ENCODE results near the gene RNF217.

The RNF217 gene

GRCh38 chr6:124983383-124984083 is 21.3 kb downstream of the RNF217 start:
- TF ChIP-seq EZH2phosphoT487 (IDR thresholded peaks at IDR 0.05; ENCODE audit: borderline replicate concordance) = no peak
- no peak for TF ChIP-seq CTCF (conservative IDR thresholded peaks at IDR 0.05; ENCODE audit: low read length)
- no peaks in the 10 kb centered on the region for H3K27me3 ChIP-seq (ENCODE audit: insufficient read depth, low read length, poor library complexity, severe bottlenecking)
- no peak overlapping the region for H3K4me2 ChIP-seq (ENCODE audit: low read depth, low read length, poor library complexity, severe bottlenecking)

DNA sequence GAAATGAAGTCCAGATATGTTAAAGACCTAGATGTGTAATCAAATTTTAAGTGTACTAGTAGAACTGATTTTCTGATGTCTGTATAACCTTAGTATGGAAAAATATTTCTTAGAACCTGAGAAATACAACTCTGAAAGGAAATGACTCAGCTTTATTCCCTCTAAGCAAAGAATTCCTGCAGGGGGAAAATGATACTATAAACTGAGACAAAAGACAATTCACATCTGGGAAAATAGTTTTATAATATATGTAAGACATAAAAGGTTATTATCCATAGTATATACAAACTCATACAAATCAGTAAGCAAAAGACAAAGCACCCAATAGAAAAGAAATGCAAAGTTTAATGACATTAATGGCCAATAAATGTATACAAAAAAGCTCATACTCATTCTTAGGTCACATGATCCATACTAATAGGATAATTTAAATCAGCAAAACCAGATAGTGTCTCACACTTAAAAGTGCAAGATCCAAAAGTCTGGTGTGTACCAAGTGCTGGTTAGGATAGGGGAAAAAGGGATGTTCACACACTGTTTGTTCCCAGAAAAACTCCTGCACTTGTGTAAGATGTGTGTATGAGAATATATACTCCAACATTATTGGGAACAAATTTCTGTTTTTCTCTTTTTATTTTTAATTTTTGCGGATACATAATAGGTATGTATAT is 22.6 kb downstream of the RNF217 start:
- Histone ChIP-seq H3K36me3 (ENCODE audit: insufficient read depth, low read length) (no peaks in the 10 kb centered on the region), H3K4me3 (ENCODE audit: low read length, poor library complexity, severe bottlenecking) (no peak overlapping the region), H3K4me1 (ENCODE audit: insufficient read depth, low read length, poor library complexity, severe bottlenecking) (no peaks in the 10 kb centered on the region), H3K27me3 (ENCODE audit: insufficient read depth, low read length, poor library complexity, severe bottlenecking) (no peaks in the 10 kb centered on the region), H3K9me3 (ENCODE audit: insufficient read depth, low read depth, low read length) (no peaks in the 10 kb centered on the region), H3K79me2 (ENCODE audit: insufficient read depth, low read length) (no peaks in the 10 kb centered on the region), H3K9me2 (replicated peaks; ENCODE audit: low read depth, low read length) (no peaks in the 10 kb centered on the region), H4K20me1 (ENCODE audit: insufficient read depth, low read length, poor library complexity, severe bottlenecking) (no peaks in the 10 kb centered on the region), H3F3A (ENCODE audit: low read depth) (no peaks in the 10 kb centered on the region), H3K4me2 (ENCODE audit: low read depth, low read length, poor library complexity, severe bottlenecking) (no peak overlapping the region), H2AFZ (ENCODE audit: low read length) (no peak overlapping the region), H3K9ac (ENCODE audit: low read depth, low read length, poor library complexity, severe bottlenecking) (no peak overlapping the region)
- TF ChIP-seq EZH2phosphoT487 (IDR thresholded peaks at IDR 0.05; ENCODE audit: borderline replicate concordance) (no peak), CTCF (conservative IDR thresholded peaks at IDR 0.05; ENCODE audit: low read length) (no peak)

More at GRCh38 chr6:124983383-124984083, 21.3 kb downstream of the RNF217 start:
- Histone ChIP-seq H3K9me3 (ENCODE audit: insufficient read depth, low read depth, low read length) (no peaks in the 10 kb centered on the region; the same call in 1 of the 2 replicates), H2AFZ (ENCODE audit: low read length) (no peak overlapping the region), H3K4me1 (ENCODE audit: insufficient read depth, low read length, poor library complexity, severe bottlenecking) (no peaks in the 10 kb centered on the region), H3K9me2 (replicated peaks; ENCODE audit: low read depth, low read length) (no peaks in the 10 kb centered on the region), H3K9ac (ENCODE audit: low read depth, low read length, poor library complexity, severe bottlenecking) (no peak overlapping the region), H4K20me1 (ENCODE audit: insufficient read depth, low read length, poor library complexity, severe bottlenecking) (no peaks in the 10 kb centered on the region), H3K36me3 (ENCODE audit: insufficient read depth, low read length) (no peaks in the 10 kb centered on the region), H3K4me3 (ENCODE audit: low read length, poor library complexity, severe bottlenecking) (no peak overlapping the region), H3K79me2 (ENCODE audit: insufficient read depth, low read length) (no peaks in the 10 kb centered on the region), H3F3A (ENCODE audit: low read depth) (no peaks in the 10 kb centered on the region)

GRCh38 chr6:124986164-124986563 is 23.9 kb downstream of the RNF217 start:
- H3K4me1 ChIP-seq (ENCODE audit: insufficient read depth, low read length, poor library complexity, severe bottlenecking) = no peaks in the 10 kb centered on the region
- no peak overlapping the region for H3K4me3 ChIP-seq (ENCODE audit: low read length, poor library complexity, severe bottlenecking)
- H3K36me3 ChIP-seq (ENCODE audit: insufficient read depth, low read length) = no peaks in the 10 kb centered on the region
- H4K20me1 ChIP-seq (ENCODE audit: insufficient read depth, low read length, poor library complexity, severe bottlenecking) = no peaks in the 10 kb centered on the region
- TF ChIP-seq CTCF (conservative IDR thresholded peaks at IDR 0.05; ENCODE audit: low read length) (no peak), EZH2phosphoT487 (IDR thresholded peaks at IDR 0.05; ENCODE audit: borderline replicate concordance) (no peak)
- H3K79me2 ChIP-seq (ENCODE audit: insufficient read depth, low read length) = no peaks in the 10 kb centered on the region
- H3K4me2 ChIP-seq (ENCODE audit: low read depth, low read length, poor library complexity, severe bottlenecking) = no peak overlapping the region
- no peaks in the 10 kb centered on the region for H3K9me3 ChIP-seq (ENCODE audit: insufficient read depth, low read depth, low read length)
- H3K9ac ChIP-seq (ENCODE audit: low read depth, low read length, poor library complexity, severe bottlenecking) = no peak overlapping the region
- no peaks in the 10 kb centered on the region for H3F3A ChIP-seq (ENCODE audit: low read depth)
- H3K27me3 ChIP-seq (ENCODE audit: insufficient read depth, low read length, poor library complexity, severe bottlenecking) = no peaks in the 10 kb centered on the region
- H2AFZ ChIP-seq (ENCODE audit: low read length) = no peak overlapping the region
- H3K9me2 ChIP-seq (replicated peaks; ENCODE audit: low read depth, low read length) = no peaks in the 10 kb centered on the region

All from Loucy (cell line).